Stimulated activated CD8-positive, alpha-beta memory T cell treated with anti-CD3 and anti-CD28 coated beads, Interleukin-7, amount 100 ng/mL, for 1 hour (primary cell): ENCODE measurements around the gene FRAT2.

Experiments
- DNase-seq, 2 donors: peaks; one replicate each; pipeline ENCODE4 v3.0.0-alpha.2; 2020; ENCODE audit warnings: low read depth in 2 of 2

FRAT2 gene

GRCh38 chr10:97325754-97326153, 8.8 kb downstream of the FRAT2 start:
- DNase-seq = no peak

- DNase-seq = no peak
Measured at GRCh38 chr10:97323501-97323900, 11.0 kb downstream of the FRAT2 start.

DNA sequence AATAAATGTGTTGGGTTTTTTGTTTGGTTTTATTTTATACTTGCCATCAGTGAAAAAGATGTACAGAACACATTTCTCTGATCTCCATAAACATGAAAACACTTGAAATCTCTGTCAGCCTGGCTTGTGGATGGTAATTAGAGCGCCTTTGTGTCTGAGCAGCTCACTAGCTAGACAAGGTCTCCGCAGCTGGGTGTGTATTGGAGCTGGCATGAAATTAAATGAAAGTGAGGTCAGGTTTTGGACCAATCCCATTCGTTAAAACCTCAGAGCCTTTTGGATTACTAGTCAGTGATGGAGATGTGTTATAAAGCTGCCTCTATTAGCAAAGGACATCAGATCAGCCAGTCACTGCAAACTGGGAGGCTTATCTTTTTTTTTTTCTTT, 12.7 kb downstream of the FRAT2 start:
- DNase-seq = no peak

DNA sequence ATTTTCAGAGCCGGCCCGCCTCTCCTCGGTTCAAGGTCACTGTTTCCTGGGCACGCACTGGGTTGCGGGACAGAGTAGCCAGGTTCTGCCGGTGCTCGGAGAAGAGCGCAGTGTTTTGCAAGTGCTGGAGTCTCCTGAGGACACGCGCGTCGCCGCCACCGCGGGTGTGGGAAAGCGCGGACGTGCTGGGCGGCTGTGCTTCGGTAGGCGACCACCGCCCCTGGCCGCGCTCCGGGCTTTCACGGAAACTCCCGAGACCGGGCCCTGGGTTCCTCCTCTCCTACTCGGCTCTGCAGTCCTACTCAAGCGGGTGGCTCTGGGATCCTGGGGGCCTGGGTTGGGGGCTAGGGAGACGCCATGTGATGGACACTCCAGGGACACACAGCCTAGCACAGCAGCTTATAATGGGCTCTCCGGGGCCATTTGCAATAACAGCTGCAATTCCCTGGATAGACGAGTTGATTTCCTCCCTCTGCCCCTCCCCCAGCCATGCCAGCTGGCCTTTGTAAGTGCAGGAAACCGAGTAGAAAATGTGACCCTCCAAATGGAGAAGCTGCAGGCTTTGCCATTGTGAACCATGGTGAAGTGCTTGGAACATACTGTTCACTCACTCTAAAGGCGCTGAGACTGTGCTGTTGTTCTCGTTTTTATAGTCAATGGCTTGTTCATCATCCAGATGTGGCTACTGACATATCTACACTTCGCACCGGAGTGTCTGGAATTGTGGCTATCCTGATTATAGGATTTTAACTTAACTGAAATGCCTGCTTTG, 13.3 kb downstream of the FRAT2 start:
- DNase-seq = no peak

GRCh38 chr10:97320480-97321031, 14.0 kb downstream of the FRAT2 start:
- no peak for DNase-seq

GRCh38 chr10:97319671-97320479, 14.7 kb downstream of the FRAT2 start:
- DNase-seq = peak; percentile 27 to 45

DNA sequence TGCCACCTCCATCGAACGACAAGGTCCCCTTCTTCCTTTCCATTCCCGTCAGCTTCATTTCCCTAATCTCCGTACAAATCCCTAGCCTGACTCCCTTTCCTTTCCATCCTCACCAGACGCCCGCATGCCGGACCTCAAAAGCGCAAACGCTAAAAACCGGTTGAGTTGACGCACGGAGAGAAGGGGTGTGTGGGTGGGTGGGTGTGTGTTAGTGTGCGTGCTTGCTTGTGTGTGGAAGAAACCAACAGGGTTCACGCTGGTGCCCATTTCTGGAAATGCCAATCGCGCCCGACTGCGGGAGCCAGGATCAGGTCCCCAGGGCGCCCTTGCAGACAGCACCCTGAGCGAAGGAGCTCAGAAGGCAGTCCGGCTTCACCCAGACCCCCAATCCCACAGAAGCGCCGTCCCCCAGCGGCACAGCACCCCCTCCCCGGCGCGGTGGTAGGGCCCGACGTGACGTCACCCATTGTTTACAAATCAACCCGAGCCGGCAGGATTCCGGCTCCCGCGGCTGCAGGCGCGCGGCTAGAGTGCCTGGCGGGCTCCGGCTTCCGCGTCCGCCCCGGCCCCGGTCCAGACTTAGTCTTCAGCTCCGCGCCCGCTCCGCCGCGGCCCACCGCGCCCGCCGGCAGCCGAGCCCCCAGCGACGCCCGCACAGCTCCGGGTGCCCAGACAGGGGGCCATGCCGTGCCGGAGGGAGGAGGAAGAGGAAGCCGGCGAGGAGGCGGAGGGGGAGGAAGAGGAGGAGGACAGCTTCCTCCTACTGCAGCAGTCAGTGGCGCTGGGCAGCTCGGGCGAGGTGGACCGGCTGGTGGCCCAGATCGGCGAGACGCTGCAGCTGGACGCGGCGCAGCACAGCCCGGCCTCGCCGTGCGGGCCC, 15.5 kb downstream of the FRAT2 start, which contains the start of gene FRAT1:
Gene FRAT1 (plus strand): TSS at position 500 of the 880 bp plus-strand sequence. CDS start 183 bp downstream, at position 683.
- peak; percentile 75 to 83 for DNase-seq

DNA sequence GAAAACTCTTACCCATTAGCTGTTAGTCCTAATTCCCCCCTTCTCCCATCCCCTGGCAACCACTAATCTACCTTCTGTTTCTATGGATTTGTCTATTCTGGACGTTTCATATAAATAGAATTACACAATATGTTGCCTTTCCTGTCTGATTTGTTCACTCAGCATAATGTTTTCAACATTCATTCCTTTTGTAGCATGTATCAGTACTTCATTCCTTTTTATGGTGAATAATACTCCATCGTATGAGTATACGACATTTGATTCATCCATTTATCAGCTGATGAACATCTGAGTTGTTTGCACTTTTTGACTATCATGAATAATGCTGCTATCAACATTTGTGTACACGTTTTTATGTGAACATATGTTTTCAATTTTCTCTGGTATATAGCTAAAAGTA, 19.9 kb downstream of the FRAT2 start:
- DNase-seq = no peak

DNA sequence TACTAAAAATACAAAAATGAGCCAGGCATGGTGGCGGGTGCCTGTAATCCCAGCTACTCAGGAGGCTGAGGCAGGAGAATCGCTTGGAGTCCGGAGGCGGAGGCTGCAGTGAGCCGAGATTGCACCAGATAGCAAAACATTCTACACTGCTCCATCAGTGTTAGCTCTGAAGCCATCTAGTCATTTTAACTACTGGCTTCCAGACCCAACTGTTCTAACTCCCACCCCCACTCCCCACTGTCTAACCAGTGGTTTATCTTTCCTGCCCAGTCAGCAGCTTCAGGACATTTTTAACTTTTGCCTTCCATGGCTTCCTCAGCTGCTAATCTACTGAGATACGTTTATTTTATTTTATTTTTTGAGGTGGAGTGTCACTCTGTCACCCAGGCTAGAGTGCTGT, 21.6 kb downstream of the FRAT2 start:
- DNase-seq = no peak

DNA sequence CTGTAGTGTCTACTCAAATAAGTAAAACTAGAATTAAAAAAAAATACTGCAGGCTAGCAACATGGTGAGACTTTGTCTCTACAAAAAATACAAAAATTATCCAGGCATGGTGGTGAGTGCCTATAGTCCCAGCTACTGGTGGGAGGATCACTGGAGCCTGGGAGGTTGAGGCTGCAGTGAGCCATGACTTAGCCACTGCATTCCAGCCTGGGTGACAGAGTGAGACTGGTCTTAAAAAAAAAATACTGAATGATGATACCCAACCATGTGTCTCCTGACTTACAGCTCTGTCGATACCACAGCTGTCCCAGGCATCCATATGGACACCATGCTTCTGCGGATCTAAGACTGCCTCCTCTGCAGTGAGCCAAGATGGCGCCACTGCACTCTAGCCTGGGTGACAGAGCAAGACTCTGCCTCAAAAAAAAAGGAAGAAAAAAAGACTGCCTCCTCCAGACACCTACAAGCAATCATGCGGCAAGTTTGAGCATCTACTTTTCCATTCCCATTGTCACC, 23.4 kb downstream of the FRAT2 start:
- DNase-seq = no peak

DNA sequence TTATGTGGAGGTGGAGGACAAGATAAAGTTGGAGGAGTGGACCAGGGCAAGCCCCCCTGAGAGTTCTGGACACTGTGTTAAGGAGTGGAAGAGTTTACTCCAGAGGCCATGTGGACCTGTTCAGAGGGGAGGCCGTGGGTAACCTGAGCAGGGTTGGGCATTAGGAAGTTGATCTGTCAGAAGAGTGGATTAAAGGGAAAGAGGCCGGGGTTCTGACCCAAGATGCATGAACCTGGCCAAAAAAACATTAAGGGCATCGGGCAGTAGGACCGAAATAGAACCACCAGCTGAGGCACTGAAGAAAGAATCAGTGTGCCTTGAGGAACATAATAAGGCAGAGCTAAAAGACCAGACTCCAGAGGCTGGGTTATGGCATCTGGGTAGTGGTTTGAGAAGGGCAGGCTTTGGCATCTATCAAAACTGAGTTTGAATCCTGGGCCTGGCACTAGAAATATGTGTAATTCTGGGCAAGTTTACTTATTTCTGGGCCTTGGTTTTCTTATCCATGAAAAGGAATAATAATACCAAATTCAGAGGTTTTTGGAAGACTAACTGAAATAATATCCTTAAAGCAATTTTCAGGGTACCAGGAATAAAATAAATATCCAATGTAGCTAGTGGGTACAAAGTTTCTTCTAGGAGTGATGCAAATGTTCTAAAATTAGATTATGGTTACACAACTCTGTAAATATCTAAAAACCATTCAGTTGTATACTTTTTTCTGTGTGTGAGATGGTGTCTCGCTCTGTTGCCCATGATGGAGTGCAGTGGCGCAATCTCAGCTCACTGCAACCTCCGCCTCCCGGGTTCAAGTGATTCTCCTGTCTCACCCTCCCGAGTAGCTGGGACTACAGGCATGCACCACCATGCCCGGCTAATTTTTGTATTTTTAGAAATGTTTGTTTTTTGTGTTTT, 26.4 kb downstream of the FRAT2 start:
- DNase-seq = no peak

- no peak for DNase-seq
Measured at GRCh38 chr10:97307441-97307840, 27.1 kb downstream of the FRAT2 start.

- no peak for DNase-seq
Measured at GRCh38 chr10:97302088-97302791, 32.3 kb downstream of the FRAT2 start.

DNA sequence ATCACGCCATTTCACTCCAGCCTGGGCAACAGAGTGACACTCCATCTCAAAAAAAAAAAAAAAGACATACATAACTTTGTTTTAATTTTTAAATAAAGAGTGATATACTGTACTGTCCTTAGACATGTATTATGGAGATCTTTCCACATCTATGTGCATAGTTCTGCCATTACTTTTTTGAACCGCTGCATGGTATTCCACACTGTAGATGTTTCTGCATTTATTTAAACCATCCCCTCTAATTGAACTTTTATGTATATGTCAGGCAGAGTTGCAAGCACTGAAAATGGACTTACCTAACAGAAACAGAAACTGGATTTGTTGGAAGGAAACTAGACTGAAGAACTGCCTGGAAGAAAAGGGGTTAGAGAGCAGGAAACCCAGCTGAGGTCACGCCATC, 33.5 kb downstream of the FRAT2 start:
- no peak for DNase-seq

DNA sequence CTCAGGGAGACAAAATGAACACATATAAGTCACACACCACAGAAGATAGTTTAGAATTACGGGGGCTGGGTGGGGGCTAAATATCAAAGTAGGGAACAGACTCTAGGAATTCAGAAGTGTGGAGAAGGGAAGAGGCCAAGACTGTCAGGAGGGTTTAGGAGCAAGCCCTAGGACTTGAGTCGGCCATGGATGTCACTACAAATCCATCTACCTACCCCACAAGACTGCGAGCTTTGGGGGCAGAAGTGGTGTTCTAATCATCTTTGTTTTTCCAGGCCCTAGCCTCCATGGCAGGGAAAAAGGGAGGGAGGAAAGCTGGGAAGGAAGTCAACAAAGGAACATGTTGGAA, 36.3 kb downstream of the FRAT2 start:
- DNase-seq = no peak

GRCh38 chr10:97297556-97298222, 36.8 kb downstream of the FRAT2 start:
- DNase-seq = no peak

DNA sequence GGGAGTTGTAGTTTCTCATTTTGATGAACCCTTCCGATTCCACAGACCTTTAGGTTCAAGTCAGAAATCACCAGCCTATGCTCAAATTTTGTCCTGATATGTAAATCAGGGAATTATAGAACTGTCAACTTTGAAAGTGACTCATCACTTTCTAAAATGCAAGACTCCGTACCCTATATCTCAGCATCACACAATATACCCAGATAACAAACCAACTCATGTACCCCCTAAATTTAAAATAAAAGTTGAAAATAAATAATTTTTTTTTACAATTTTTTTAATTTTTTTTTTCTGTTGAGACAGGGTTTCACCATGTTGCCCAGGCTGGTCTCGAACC, 41.7 kb downstream of the FRAT2 start:
- no peak for DNase-seq

DNA sequence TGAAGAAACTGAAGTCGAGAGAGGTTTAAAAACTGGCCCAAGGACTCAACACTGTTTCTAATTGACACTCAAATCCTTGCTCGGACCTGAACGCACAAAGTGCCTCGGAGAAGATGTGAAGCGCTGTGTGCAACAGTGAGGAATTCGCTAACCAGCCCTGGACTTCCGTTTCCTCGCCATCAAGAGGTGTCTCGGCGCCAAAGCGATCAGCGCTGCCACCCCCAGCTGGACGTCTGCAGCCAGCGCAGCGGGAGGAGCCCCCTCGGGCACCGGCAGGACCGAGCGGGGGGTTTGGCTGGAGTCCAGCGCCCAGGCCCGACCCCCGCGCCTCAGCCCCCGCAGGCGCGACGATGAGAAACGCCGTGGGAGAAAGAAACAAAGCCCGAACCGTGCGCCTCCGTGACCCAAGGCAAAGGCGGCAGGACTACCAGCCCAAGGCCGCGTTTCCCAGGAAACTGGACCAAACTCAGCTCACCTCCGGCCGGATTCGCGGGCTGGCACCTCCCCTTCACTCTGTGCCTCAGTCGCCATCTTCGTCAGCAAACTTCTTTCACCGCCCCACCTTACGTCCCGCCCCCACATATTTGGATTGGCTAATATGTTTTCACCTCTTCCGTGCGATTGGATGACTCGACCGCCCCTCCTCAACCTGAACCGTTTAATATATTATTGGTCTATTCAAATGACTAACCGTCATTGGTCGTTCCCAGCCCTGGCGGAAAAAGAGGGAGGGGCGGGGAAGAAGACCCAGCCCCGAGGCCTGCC, 42.2 kb downstream of the FRAT2 start, which contains the start of gene ARHGAP19:
Gene ARHGAP19 (minus strand): TSS at position 541 of the 765 bp plus-strand sequence. CDS start 10 bp downstream, at position 531.
- peak; percentile 78 to 80 for DNase-seq
